MG63 (cell line): ENCODE results near the gene EPYC. TPM values are rescaled to one million over a fixed set of nuclear protein-coding genes. Genes with fewer than 3 reads are reported as not detected.

Source experiments
- DNase-seq: peaks from one replicate; pipeline ENCODE4 v3.0.0-alpha.2; 2020
- H3K27me3 ChIP-seq: fragments of 250-450 bp; sonication (Bioruptor Pico); 2 replicates; pipeline ENCODE4 v1.5.1; 2020; ENCODE audit warnings: mild to moderate bottlenecking, moderate library complexity
- H3K36me3 ChIP-seq: fragments of 250-450 bp; sonication (Bioruptor Pico); 2 replicates; pipeline ENCODE4 v1.5.1; 2020; ENCODE audit warnings: mild to moderate bottlenecking, moderate library complexity
- H3K4me3 ChIP-seq: fragments of 250-450 bp; sonication (Bioruptor Pico); 2 replicates; pipeline ENCODE4 v1.5.1; 2020; ENCODE audit warnings: mild to moderate bottlenecking, moderate library complexity
- H3K9me3 ChIP-seq: fragments of 250-450 bp; sonication (Bioruptor Pico); 2 replicates; pipeline ENCODE4 v1.5.1; 2020; ENCODE audit warnings: mild to moderate bottlenecking, moderate library complexity
- total RNA-seq: library from RNA; depleted of rRNA; stranded (reverse); fragments of >200 nt; shearing (Covaris generic); gene quantifications from 2 replicates; pipeline ENCODE4 v1.2.3, GENCODE V29; 2014; ENCODE audit warnings: low replicate concordance; rRNA removed

The EPYC gene
- total RNA-seq, 1 experiment from 2014 or later = not detected

- Histone ChIP-seq H3K9me3 (no peaks in the 10 kb centered on the region), H3K4me3 (no peak overlapping the region), H3K27me3 (no peaks in the 10 kb centered on the region), H3K36me3 (no peaks in the 10 kb centered on the region)
- no peak for DNase-seq
These were observed 63.8 kb downstream of the EPYC start for GRCh38 chr12:90940872-90941499.

GRCh38 chr12:90939382-90939781 lies 65.4 kb downstream of the EPYC start:
- Histone ChIP-seq H3K4me3 (no peak overlapping the region), H3K27me3 (no peaks in the 10 kb centered on the region), H3K36me3 (no peaks in the 10 kb centered on the region), H3K9me3 (no peaks in the 10 kb centered on the region)
- DNase-seq = no peak

GRCh38 chr12:90938451-90938850 lies 66.3 kb downstream of the EPYC start:
- Histone ChIP-seq H3K4me3 (no peak overlapping the region), H3K27me3 (no peaks in the 10 kb centered on the region), H3K9me3 (no peaks in the 10 kb centered on the region), H3K36me3 (no peaks in the 10 kb centered on the region)
- no peak for DNase-seq

GRCh38 chr12:90937651-90938050 lies 67.1 kb downstream of the EPYC start:
- Histone ChIP-seq H3K27me3 (no peaks in the 10 kb centered on the region), H3K9me3 (no peaks in the 10 kb centered on the region), H3K4me3 (no peak overlapping the region), H3K36me3 (no peaks in the 10 kb centered on the region)
- DNase-seq = no peak

GRCh38 chr12:90936230-90937005 lies 68.4 kb downstream of the EPYC start:
- Histone ChIP-seq H3K9me3 (no peaks in the 10 kb centered on the region), H3K36me3 (no peaks in the 10 kb centered on the region), H3K4me3 (no peak overlapping the region), H3K27me3 (no peaks in the 10 kb centered on the region)
- no peak for DNase-seq

GRCh38 chr12:90925562-90925961 lies 79.2 kb downstream of the EPYC start:
- DNase-seq = no peak
- Histone ChIP-seq H3K36me3 (no peaks in the 10 kb centered on the region), H3K9me3 (no peaks in the 10 kb centered on the region), H3K27me3 (no peaks in the 10 kb centered on the region), H3K4me3 (no peak overlapping the region)

GRCh38 chr12:90924406-90924805 lies 80.4 kb downstream of the EPYC start:
- Histone ChIP-seq H3K36me3 (no peaks in the 10 kb centered on the region), H3K4me3 (no peak overlapping the region), H3K9me3 (no peaks in the 10 kb centered on the region), H3K27me3 (no peaks in the 10 kb centered on the region)
- no peak for DNase-seq

- Histone ChIP-seq H3K9me3 (no peaks in the 10 kb centered on the region), H3K36me3 (no peaks in the 10 kb centered on the region), H3K4me3 (no peak overlapping the region), H3K27me3 (no peaks in the 10 kb centered on the region)
- no peak for DNase-seq
These were observed 82.6 kb downstream of the EPYC start for GRCh38 chr12:90922145-90922627.

GRCh38 chr12:90921536-90921935 lies 83.2 kb downstream of the EPYC start:
- no peaks in the 10 kb centered on the region for H3K36me3 ChIP-seq
- H3K27me3 ChIP-seq = no peaks in the 10 kb centered on the region
- DNase-seq = no peak
- no peaks in the 10 kb centered on the region for H3K9me3 ChIP-seq
- H3K4me3 ChIP-seq = no peak overlapping the region

GRCh38 chr12:90920222-90920621 lies 84.5 kb downstream of the EPYC start:
- Histone ChIP-seq H3K4me3 (no peak overlapping the region), H3K27me3 (no peaks in the 10 kb centered on the region), H3K36me3 (no peaks in the 10 kb centered on the region), H3K9me3 (no peaks in the 10 kb centered on the region)
- DNase-seq = no peak

- no peaks in the 10 kb centered on the region for H3K36me3 ChIP-seq
- no peaks in the 10 kb centered on the region for H3K27me3 ChIP-seq
- no peak overlapping the region for H3K4me3 ChIP-seq
- DNase-seq = no peak
- H3K9me3 ChIP-seq = no peaks in the 10 kb centered on the region
These were observed 87.3 kb downstream of the EPYC start for GRCh38 chr12:90917431-90917830.

- Histone ChIP-seq H3K27me3 (no peaks in the 10 kb centered on the region), H3K4me3 (no peak overlapping the region), H3K9me3 (no peaks in the 10 kb centered on the region), H3K36me3 (no peaks in the 10 kb centered on the region)
- DNase-seq = no peak
These were observed 88.3 kb downstream of the EPYC start for GRCh38 chr12:90916516-90916915.

GRCh38 chr12:90915353-90915752 lies 89.4 kb downstream of the EPYC start:
- Histone ChIP-seq H3K9me3 (no peaks in the 10 kb centered on the region), H3K27me3 (no peaks in the 10 kb centered on the region), H3K4me3 (no peak overlapping the region), H3K36me3 (no peaks in the 10 kb centered on the region)
- DNase-seq = no peak

Other genes starting within 250 kb of the EPYC start
- not detected in 2 replicates for gene CCER1, start 49.8 kb downstream of the EPYC start, total RNA-seq
- gene KERA, start 53.1 kb upstream of the EPYC start, total RNA-seq = not detected in 2 replicates
- 69.9 and 94.9 TPM in 2 replicates for gene LUM, start 106.5 kb upstream of the EPYC start, total RNA-seq
- gene DCN, start 177.8 kb upstream of the EPYC start, total RNA-seq = 129 and 159 TPM in 2 replicates